ENCODE data around the gene GRIK1.

GRCh38 chr21:29511096-29511495 is 428.7 kb downstream of the GRIK1 start:
- TF ChIP-seq CTCF (IDR thresholded peaks at IDR 0.05), result no peak
- no peak for TF ChIP-seq POLR2A (IDR thresholded peaks at IDR 0.05)
